Stimulated activated CD4-positive, alpha-beta T cell treated with anti-CD3 and anti-CD28 coated beads, TNF-alpha, amount 100 ng/mL, for 48 hours (primary cell): ENCODE measurements around the gene EPB41L1.
"Not testable (repeated sequence)": the region's sequence is repeated elsewhere in the genome, so short reads cannot be mapped to it uniquely, and the experiment has no call there.

ENCODE experiments used
- DNase-seq, 3 donors: peaks; one replicate each; pipeline ENCODE4 v3.0.0-alpha.2; 2020; ENCODE audit warnings: low read depth in 3 of 3

Gene EPB41L1

GRCh38 chr20:36126836-36127527 lies 27.6 kb upstream of the EPB41L1 start:
- no peak for DNase-seq

GRCh38 chr20:36128463-36129159 lies 25.9 kb upstream of the EPB41L1 start:
- DNase-seq: no peak

DNA sequence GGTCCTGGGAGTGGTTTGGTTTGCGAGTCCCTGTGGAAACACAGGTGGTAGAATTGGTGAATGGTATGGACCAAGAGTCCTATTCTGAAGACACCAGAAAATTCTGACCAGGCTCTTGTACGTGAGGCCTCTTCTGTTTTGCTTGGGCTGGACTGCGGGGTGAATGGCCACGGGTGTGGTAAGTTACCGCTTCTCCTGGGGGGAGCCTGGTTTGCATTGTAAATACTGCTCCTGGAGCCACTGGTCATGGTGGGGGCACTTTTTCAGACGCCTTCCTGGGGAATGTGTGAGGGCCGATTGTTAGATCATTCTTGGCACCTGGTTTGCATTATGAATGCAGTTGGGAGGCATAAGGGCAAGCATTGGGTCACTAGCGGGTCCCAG lies 25.4 kb upstream of the EPB41L1 start:
- no peak for DNase-seq

- no peak for DNase-seq
These were observed 24.1 kb upstream of the EPB41L1 start for GRCh38 chr20:36130390-36130789.

GRCh38 chr20:36132802-36133211 lies 21.7 kb upstream of the EPB41L1 start:
- no peak for DNase-seq

- DNase-seq: no peak
These were observed 20.7 kb upstream of the EPB41L1 start for GRCh38 chr20:36133821-36134220.

GRCh38 chr20:36135159-36135558 lies 19.4 kb upstream of the EPB41L1 start:
- DNase-seq: no peak

DNA sequence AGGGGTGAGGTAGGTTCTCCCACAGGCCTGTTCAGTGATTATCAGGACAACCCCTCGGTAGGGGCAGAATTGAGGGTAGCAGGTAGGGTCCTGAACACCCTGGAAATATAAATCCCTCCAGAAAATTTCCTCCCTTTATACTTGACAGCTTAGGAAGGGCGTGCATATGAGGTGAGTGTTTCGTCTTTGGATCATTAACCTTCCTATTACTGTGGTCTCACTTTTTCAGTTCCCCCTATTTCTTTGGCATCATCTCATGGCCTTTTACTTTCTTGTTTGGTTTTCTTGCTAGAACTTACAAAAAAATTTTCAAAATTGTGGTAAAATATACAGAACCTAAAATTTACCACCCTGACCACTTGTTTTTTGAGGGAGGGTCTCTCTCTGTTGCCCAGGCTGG lies 18.7 kb upstream of the EPB41L1 start:
- DNase-seq: no peak

DNA sequence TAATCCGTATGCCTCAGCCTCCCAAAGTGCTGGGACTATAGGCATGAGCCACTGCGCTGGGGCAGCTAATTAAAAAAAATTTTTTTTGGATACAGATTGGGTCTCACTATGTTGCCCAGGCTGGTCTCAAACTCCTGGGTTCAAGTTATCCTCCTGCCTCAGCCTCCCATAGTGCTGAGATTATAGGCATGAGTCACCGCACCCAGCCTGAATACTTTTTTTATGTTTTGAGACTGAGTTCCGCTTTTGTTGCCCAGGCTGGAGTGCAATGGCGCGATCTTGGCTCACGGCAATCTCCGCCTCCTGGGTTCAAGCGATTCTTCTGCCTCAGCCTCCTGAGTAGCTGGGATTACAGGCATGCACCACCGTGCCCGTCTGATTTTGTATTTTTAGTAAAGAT lies 17.2 kb upstream of the EPB41L1 start:
- not testable (repeated sequence) for DNase-seq

GRCh38 chr20:36141310-36141709 lies 13.2 kb upstream of the EPB41L1 start:
- DNase-seq: no peak

- DNase-seq: no peak
These were observed 10.2 kb upstream of the EPB41L1 start for GRCh38 chr20:36144336-36144735.

- no peak for DNase-seq
These were observed 8.4 kb upstream of the EPB41L1 start for GRCh38 chr20:36145877-36146707.

GRCh38 chr20:36147690-36148089 lies 6.8 kb upstream of the EPB41L1 start:
- no peak for DNase-seq

- DNase-seq: no peak
These were observed 6.1 kb upstream of the EPB41L1 start for GRCh38 chr20:36148439-36148838.

DNA sequence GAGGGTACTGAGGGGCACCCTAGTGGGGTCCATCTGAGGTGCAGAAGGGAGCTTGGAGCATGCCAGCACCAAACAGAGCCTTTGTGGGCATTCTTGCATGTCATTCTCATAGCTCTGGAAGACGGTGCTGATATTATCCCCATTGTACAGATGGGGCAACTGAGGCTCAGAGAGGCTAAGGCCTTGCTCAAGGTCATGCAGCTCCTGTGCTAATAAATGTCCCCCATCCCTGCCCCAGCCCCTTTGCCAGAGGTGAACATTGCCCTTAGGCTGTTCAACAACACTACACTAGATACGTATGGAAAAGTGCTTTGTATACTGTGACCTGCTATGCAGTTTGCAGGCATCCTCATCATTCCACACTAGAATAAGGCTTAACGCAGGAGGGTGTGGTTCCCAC lies 5.5 kb upstream of the EPB41L1 start:
- DNase-seq: no peak

DNA sequence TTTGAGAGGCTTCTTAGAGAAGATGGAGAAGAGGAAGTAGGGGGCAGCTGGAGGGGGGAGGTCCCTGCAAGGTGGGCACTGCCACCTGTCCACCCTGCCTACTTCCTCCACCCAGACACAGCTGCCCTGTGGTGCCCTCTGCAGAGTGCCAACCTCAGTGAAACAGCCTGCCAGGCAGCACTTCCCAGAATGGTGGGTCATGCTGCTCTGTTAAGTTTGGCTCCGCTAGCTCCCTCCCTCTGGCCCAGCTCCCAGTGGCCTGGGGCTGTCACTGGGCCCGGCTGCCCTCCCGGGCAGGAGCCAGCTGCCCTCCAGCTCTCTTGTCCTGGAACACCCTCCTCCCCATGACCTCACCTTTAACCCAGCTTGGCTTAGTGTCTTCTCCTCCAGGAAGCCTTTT lies 5.1 kb upstream of the EPB41L1 start:
- no peak for DNase-seq

GRCh38 chr20:36150489-36150846 lies 4.1 kb upstream of the EPB41L1 start:
- no peak for DNase-seq

DNA sequence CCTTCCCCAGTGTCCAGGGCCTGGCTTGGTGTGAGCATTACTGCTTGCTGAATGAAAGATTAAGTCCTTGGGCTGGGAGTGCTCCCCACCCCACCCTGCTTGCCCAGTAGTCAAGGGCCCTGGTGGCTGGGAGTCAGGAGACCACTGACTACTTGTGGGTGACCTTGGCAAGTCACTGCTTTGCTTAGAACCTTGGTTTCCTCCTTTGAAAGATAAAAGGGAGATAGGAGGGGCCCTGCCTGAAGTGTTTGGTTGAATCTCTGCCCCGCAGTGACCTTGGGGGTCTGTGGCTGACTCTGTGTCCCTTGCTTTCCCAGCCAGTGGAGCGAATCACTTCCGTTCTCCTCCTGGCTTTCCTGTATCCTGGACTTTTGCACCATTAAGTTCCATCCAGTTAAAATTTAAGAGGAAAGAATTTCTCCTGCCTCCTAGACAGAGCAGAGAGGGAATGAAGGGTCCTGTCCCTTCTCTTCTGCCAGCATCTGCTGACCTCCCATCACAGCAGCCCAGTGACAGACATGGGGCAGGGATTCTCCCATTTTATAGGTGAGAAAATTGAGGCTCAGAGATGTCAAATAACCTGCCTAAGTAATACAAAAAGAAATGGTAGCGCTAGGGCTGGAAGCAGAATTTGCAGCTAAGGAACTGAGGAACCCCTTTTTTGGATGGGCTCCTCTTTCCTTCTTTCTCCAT lies 3.5 kb upstream of the EPB41L1 start:
- DNase-seq: no peak

- no peak for DNase-seq
These were observed 2.3 kb upstream of the EPB41L1 start for GRCh38 chr20:36152261-36152660.

DNA sequence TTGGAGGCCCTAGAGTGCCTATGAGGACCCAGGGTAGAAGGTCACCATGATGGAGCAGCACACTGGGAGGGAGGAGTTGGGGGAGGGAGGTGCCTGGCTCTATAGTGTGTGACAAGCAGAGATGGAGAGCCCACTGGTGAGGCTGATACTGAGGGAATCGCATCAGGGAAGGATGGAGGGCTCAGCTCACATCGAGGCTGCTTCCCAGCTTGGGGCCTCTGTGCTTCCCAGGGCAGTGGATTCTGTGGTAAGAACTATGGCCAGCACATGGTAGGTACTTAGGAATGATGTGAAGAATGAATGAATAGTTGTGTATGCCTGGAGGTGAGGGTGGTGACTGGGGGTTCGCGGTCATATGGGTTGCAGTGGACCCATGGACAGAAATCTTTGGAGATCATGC lies 1.3 kb upstream of the EPB41L1 start:
- no peak for DNase-seq

DNA sequence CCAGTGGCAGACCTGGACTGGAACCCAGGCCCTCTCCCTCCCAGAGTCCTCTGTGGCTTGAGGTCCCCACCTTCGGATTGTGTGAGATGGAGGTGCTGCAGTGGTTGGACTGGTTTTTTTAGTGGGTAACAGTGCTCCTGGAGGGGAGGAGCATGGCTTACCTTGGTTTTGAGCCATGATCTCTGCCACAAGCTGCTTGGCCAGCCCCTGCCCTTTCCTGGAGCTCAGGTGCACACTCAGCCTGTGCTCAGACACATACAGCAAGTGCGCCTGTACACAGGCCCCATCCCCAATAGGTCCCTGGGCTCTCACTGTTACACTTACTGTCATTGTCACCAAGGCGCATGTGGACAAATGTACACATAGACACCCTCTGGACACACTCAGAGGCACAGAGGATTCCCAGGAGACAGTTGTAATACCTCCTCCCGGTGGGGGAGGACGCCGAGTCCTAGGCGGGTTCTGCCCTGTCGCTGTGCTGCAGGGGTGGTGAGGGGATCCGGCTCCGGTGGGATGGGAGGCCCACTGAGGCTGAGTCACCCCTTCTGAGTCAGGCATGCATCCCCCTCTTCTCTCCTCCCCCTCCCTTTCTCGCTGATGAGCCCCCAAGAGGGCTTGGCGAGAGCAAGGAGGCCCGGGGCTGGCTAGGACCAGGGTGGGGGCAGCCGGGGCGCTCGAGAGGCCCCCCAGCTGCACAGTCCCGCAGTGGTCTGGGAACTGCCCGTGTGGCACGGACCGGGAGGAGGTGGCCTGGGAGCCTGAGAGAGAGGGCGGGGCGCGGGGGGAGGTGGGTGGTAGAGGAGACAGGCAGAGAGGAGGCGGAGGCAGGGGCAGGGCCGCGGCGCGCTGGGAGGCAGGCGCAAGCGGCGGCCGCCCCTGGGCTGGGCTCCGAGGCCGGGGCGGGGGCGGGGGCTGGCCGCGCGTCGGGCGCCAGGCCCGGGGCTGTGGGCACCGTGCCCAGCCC lies 522 bp upstream of the EPB41L1 start:
- peak in 1 of 3 donors; percentile 15 for DNase-seq
